ENCODE results near the gene ADARB1.

The ADARB1 gene

GRCh38 chr21:45081636-45082035 lies 7.3 kb downstream of the ADARB1 start:
- no peak for ATAC-seq
- TF ChIP-seq OSR1 (CRISPR knock-in tag; IDR thresholded peaks at IDR 0.05) (no peak), ZNF8 (CRISPR knock-in tag; IDR thresholded peaks at IDR 0.05) (no peak), CSDC2 (CRISPR knock-in tag; IDR thresholded peaks at IDR 0.05) (no peak), ARNTL (CRISPR knock-in tag; IDR thresholded peaks at IDR 0.05; ENCODE audit: borderline replicate concordance, low read depth) (no peak), TCF4 (CRISPR knock-in tag; IDR thresholded peaks at IDR 0.05; ENCODE audit: borderline replicate concordance) (no peak), ESRRG (CRISPR knock-in tag; IDR thresholded peaks at IDR 0.05) (no peak), BACH2 (CRISPR knock-in tag; IDR thresholded peaks at IDR 0.05; ENCODE audit: borderline replicate concordance) (no peak), RARB (CRISPR knock-in tag; IDR thresholded peaks at IDR 0.05) (no peak), ZFP30 (CRISPR knock-in tag; IDR thresholded peaks at IDR 0.05) (no peak), CREB5 (CRISPR knock-in tag; IDR thresholded peaks at IDR 0.05; ENCODE audit: low read depth) (no peak), CSRNP3 (CRISPR knock-in tag; IDR thresholded peaks at IDR 0.05) (no peak), PPARA (CRISPR knock-in tag; IDR thresholded peaks at IDR 0.05; ENCODE audit: borderline replicate concordance) (no peak), GLIS3 (CRISPR knock-in tag; IDR thresholded peaks at IDR 0.05) (no peak), PATZ1 (CRISPR knock-in tag; IDR thresholded peaks at IDR 0.05; ENCODE audit: borderline replicate concordance) (no peak)

- TF ChIP-seq ISL1 (CRISPR knock-in tag; IDR thresholded peaks at IDR 0.05) = no peak
- TF ChIP-seq ZC3H10 (CRISPR knock-in tag; IDR thresholded peaks at IDR 0.05) = no peak
- TF ChIP-seq PPARA (CRISPR knock-in tag; IDR thresholded peaks at IDR 0.05; ENCODE audit: borderline replicate concordance) = no peak
- TF ChIP-seq CREB5 (CRISPR knock-in tag; IDR thresholded peaks at IDR 0.05; ENCODE audit: low read depth) = no peak
- no peak for TF ChIP-seq TOX (CRISPR knock-in tag; IDR thresholded peaks at IDR 0.05; ENCODE audit: borderline replicate concordance)
- no peak for TF ChIP-seq OSR1 (CRISPR knock-in tag; IDR thresholded peaks at IDR 0.05)
- TF ChIP-seq PATZ1 (CRISPR knock-in tag; IDR thresholded peaks at IDR 0.05; ENCODE audit: borderline replicate concordance) = no peak
- TF ChIP-seq ZFP30 (CRISPR knock-in tag; IDR thresholded peaks at IDR 0.05) = no peak
- TF ChIP-seq TCF4 (CRISPR knock-in tag; IDR thresholded peaks at IDR 0.05; ENCODE audit: borderline replicate concordance) = no peak
- no peak for TF ChIP-seq ESRRG (CRISPR knock-in tag; IDR thresholded peaks at IDR 0.05)
- no peak for TF ChIP-seq ZFP3 (CRISPR knock-in tag; IDR thresholded peaks at IDR 0.05)
- no peak for TF ChIP-seq ZNF70 (CRISPR knock-in tag; IDR thresholded peaks at IDR 0.05)
- no peak for TF ChIP-seq ZNF8 (CRISPR knock-in tag; IDR thresholded peaks at IDR 0.05)
- TF ChIP-seq RARB (CRISPR knock-in tag; IDR thresholded peaks at IDR 0.05) = no peak
- no peak for TF ChIP-seq ARNTL (CRISPR knock-in tag; IDR thresholded peaks at IDR 0.05; ENCODE audit: borderline replicate concordance, low read depth)
- no peak for TF ChIP-seq SNAI2 (CRISPR knock-in tag; IDR thresholded peaks at IDR 0.05)
- no peak for TF ChIP-seq ZNF565 (CRISPR knock-in tag; conservative IDR thresholded peaks at IDR 0.05; ENCODE audit: low read depth)
- no peak for TF ChIP-seq TSHZ2 (CRISPR knock-in tag; IDR thresholded peaks at IDR 0.05)
- no peak for ATAC-seq
Observed at GRCh38 chr21:45082736-45083135, 8.4 kb downstream of the ADARB1 start.
